Skin of body (tissue), 2 donors: Measurements from ENCODE around the gene FAM161B. TPM values are rescaled to one million over a fixed set of nuclear protein-coding genes. Genes with fewer than 3 reads are reported as not detected.
"Not testable (repeated sequence)": the region's sequence is repeated elsewhere in the genome, so short reads cannot be mapped to it uniquely, and the experiment has no call there.

ENCODE experiments used
- DNase-seq: peaks from one replicate; lab custom pipeline; 2025; lab: John Stamatoyannopoulos, UW
- total RNA-seq: library from RNA; depleted of rRNA; stranded (reverse); fragments of >200 nt; gene quantifications from one replicate; pipeline ENCODE4 v1.2.3, GENCODE V29; 2014

The FAM161B gene, protein sequence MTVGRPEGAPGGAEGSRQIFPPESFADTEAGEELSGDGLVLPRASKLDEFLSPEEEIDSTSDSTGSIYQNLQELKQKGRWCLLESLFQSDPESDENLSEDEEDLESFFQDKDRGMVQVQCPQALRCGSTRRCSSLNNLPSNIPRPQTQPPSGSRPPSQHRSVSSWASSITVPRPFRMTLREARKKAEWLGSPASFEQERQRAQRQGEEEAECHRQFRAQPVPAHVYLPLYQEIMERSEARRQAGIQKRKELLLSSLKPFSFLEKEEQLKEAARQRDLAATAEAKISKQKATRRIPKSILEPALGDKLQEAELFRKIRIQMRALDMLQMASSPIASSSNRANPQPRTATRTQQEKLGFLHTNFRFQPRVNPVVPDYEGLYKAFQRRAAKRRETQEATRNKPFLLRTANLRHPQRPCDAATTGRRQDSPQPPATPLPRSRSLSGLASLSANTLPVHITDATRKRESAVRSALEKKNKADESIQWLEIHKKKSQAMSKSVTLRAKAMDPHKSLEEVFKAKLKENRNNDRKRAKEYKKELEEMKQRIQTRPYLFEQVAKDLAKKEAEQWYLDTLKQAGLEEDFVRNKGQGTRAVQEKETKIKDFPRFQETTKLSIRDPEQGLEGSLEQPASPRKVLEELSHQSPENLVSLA
- total RNA-seq = 3.4 TPM

- DNase-seq = peak; percentile 98
Observed at GRCh38 chr14:73949752-73950734, at the start of gene FAM161B, which contains the start of gene COQ6. Gene FAM161B, minus strand, starts transcription at chr14:73950094. Its CDS starts 68 bp downstream, at chr14:73950026. Gene COQ6, plus strand, starts transcription at chr14:73950302. Its CDS starts 31 bp downstream, at chr14:73950333.

GRCh38 chr14:73998726-73999125 is 48.8 kb upstream of the FAM161B start:
- DNase-seq = no peak

DNA sequence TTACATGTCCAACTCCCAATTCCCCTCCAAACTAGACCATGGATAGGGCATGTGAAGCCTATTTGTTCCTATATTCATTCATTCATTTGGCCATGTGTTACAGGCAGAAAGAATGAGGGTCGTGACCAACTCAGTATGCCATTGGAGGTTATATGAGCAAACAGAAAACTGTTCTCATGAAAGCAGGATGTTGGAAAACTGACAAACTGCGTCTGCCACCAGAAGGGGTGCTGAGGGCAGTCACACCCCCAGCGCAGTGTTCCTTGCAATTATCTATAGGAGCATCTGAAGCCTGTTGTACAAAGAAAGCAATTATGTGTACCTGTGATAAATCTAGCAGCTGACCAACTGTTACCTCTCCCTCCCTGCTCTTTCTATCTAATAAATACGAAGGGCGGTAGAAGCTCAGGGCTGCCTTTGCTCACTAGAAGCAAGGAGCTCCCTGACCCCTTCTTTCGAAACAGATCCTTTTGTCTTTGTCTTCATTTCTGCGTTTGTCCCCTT is 48.1 kb upstream of the FAM161B start:
- DNase-seq = no peak

GRCh38 chr14:73997108-73997943 is 47.4 kb upstream of the FAM161B start:
- no peak for DNase-seq

DNA sequence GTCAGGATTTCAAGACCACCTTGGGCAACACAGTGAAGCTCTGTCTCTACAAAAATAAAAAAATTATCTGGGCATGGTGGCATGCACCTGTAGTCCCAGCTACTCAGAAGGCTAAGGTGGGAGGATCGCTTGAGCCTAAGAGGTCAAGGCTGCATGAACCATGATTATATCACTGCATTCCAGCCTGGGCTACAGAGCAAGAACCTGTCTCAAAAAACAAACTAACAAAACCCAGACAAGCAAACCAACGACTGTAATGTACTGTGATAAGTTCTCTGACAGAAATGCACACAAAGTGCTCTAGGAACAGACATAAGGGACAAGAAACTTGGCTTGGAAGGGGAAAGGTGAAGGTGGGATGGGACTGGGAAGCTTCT is 46.8 kb upstream of the FAM161B start:
- no peak for DNase-seq

- DNase-seq = no peak
Observed at GRCh38 chr14:73995977-73996378, 46.1 kb upstream of the FAM161B start.

GRCh38 chr14:73994926-73995325 is 45.0 kb upstream of the FAM161B start:
- DNase-seq = not testable (repeated sequence)

DNA sequence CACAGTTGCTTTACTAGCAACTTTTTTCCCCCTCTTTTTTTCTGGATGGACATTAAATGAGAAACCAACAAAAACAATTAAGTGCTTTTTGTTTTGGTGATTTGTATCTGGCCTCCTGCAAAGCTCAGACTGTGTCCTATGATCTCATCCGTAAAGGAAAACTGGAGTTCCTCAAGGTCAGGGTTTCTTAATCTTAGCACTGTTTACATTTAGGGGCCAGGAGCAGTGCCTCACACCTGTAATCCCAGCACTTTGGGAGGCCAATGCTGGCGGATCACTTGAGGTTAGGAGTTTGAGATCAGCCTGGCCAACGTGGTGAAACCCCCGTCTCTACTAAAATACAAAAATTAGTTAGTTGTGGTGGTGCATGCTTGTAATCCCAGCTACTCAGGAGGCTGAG is 41.2 kb upstream of the FAM161B start:
- no peak for DNase-seq

DNA sequence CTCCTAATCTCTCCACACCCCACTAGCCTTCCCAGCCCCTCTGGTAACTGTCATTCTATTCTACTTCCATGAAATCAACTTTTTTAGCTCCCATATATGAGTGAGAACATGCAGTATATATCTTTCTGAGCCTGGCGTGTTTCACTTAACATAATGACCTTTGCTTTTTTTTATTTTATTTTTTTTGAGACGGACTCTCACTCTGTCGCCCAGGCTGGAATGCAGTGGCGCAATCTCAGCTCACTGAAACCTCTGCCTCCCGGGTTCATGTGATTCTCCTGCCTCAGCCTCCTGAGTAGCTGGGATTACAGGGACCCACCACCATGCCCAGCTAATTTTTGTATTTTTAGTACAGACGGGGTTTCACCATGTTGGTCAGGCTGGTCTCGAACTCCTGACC is 38.8 kb upstream of the FAM161B start:
- DNase-seq = not testable (repeated sequence)

GRCh38 chr14:73988065-73988464 is 38.2 kb upstream of the FAM161B start:
- no peak for DNase-seq

GRCh38 chr14:73977896-73978295 is 28.0 kb upstream of the FAM161B start:
- DNase-seq = no peak

- DNase-seq = no peak
Observed at GRCh38 chr14:73976125-73976524, 26.2 kb upstream of the FAM161B start.

GRCh38 chr14:73973497-73973896 is 23.6 kb upstream of the FAM161B start:
- no peak for DNase-seq

DNA sequence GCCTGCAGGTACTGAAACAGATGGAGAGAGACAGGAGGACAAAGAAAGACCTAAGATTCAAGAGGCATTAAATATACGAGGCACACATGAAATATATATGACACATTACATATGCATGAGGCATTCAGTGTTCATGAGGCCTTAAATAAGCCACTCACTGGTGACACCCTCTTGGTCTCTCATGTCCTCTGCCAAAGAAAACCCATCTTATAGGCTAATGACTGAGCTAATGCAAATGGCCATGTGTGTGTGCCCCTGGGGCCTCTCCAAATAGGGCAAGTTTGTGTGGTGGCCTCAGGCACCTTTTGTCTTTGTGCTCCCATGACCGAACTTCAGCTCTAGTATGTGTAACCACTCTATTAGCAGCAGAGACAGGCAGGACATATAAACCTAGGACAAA is 19.0 kb upstream of the FAM161B start:
- DNase-seq = no peak

GRCh38 chr14:73965216-73965615 is 15.3 kb upstream of the FAM161B start:
- DNase-seq = no peak

DNA sequence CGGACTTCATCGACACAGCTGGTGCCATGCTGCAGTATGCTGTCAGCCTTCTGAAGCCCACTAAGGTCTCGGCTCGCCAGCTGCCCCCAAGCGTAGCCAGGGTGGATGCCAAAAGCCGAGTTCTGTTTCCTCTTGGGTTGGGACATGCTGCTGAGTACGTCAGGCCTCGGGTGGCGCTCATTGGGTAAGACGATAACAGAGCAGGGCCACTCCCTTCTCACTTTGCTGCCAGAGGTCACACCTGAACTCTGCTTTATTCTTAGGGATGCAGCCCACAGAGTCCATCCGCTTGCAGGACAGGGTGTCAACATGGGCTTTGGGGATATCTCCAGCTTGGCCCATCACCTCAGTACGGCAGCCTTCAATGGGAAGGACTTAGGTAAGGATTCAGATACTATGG is 11.3 kb upstream of the FAM161B start:
- no peak for DNase-seq

GRCh38 chr14:73958591-73958990 is 8.7 kb upstream of the FAM161B start:
- DNase-seq = no peak

GRCh38 chr14:73955674-73956073 is 5.8 kb upstream of the FAM161B start:
- DNase-seq = no peak

DNA sequence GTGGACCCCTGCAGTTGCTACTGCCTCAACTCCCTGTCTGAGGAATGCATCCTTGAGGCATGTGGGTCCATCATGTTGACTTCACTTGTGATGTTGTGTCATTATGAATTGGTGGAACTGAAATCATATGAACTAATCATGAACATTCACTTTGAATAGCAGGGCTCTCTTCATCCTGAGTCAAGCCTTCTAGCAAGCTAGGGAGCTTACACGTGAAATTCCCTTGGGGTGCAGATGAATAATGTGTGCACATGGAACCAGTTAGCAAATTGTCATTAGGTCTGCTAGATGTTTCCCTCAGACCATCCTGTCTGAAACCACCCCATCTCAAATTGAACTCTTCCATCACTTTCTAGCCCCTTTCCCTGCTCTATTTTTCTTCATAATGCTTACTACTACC is 3.8 kb upstream of the FAM161B start:
- DNase-seq = no peak

DNA sequence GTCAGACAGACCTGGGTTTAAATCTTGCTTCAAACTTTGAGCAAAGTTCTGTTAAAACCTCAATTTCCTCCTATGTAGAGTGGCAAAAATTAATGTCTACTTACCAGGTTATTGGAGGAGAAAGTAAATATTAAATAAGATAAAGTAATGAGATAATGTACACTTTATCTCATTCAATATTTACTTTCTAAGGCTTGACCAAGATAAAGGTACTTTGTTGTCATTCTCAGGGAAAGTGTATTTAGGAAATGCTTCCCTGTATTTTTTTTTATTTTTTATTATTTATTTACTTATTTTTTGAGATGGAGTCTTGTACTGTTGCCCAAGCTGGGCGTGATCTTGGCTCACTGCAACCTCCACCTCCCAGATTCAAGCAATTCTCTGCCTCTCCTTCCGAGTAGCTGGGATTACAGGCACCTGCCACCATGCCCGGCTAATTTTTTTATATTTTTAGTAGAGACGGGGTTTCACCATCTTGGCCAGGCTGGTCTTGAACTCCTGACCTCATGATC is 4.7 kb downstream of the FAM161B start:
- no peak for DNase-seq
